Glutamatergic neuron (in vitro differentiated cells): ENCODE data around the gene LAMA2. TPM values are rescaled to one million over a fixed set of nuclear protein-coding genes. Genes with fewer than 3 reads are reported as not detected.

ENCODE experiments used
- DNase-seq: peaks from one replicate; pipeline ENCODE4 v3.0.0; 2022
- H3K27ac Mint-ChIP-seq: one replicate; pipeline ENCODE4 v1.8.0; 2020; ENCODE audit warnings: mild to moderate bottlenecking, mixed read lengths, inconsistent platforms; ENCODE audit not compliant: unreplicated experiment
- H3K27me3 Mint-ChIP-seq: one replicate; pipeline ENCODE4 v1.8.0; 2020; ENCODE audit warnings: mild to moderate bottlenecking, moderate library complexity, mixed read lengths, inconsistent platforms; ENCODE audit not compliant: unreplicated experiment
- H3K36me3 Mint-ChIP-seq: one replicate; pipeline ENCODE4 v1.8.0; 2020; ENCODE audit warnings: mild to moderate bottlenecking, mixed read lengths, inconsistent platforms; ENCODE audit not compliant: unreplicated experiment
- H3K4me1 Mint-ChIP-seq: one replicate; pipeline ENCODE4 v1.8.0; 2020; ENCODE audit warnings: mild to moderate bottlenecking, low read depth, mixed read lengths, inconsistent platforms; ENCODE audit not compliant: unreplicated experiment
- H3K4me3 Mint-ChIP-seq: one replicate; pipeline ENCODE4 v1.8.0; 2020; ENCODE audit warnings: mild to moderate bottlenecking, mixed read lengths, inconsistent platforms; ENCODE audit not compliant: unreplicated experiment
- H3K9me3 Mint-ChIP-seq: one replicate; pipeline ENCODE4 v1.8.0; 2020; ENCODE audit warnings: mild to moderate bottlenecking, moderate library complexity, mixed read lengths, inconsistent platforms; ENCODE audit not compliant: unreplicated experiment
- CTCF ChIP-seq: fragments of 200-600 bp; sonication (generic); IDR thresholded peaks from one replicate; pipeline ENCODE4 v1.5.0; 2021; ENCODE audit not compliant: partially characterized antibody, unreplicated experiment
- total RNA-seq: library from RNA; stranded (reverse); fragmentation: NEBNext Ultra II Directional; extraction: Animal tissue kit (Norgen Biotek cat#: 25700); gene quantifications from one replicate; pipeline ENCODE4 v1.2.1, GENCODE V29; 2021; ENCODE audit not compliant: unreplicated experiment

Gene LAMA2
- total RNA-seq, 1 donor from 2014 or later: 2.4 TPM

GRCh38 chr6:129519750-129520149 is 636.8 kb downstream of the LAMA2 start:
- Mint-ChIP-seq H3K9me3 (no peaks in the 10 kb centered on the region), H3K4me3 (no peak overlapping the region), H3K36me3 (no peaks in the 10 kb centered on the region), H3K27ac (no peak overlapping the region), H3K4me1 (no peaks in the 10 kb centered on the region), H3K27me3 (no peaks in the 10 kb centered on the region)
- no peak for TF ChIP-seq CTCF
- no peak for DNase-seq

- Mint-ChIP-seq H3K27ac (no peak overlapping the region), H3K36me3 (no peaks in the 10 kb centered on the region), H3K4me3 (no peak overlapping the region), H3K27me3 (no peaks in the 10 kb centered on the region), H3K9me3 (no peaks in the 10 kb centered on the region), H3K4me1 (no peaks in the 10 kb centered on the region)
- TF ChIP-seq CTCF: no peak
- no peak for DNase-seq
These were observed 639.0 kb downstream of the LAMA2 start for GRCh38 chr6:129521946-129522345.

- Mint-ChIP-seq H3K4me3 (no peak overlapping the region), H3K27ac (no peak overlapping the region), H3K27me3 (no peaks in the 10 kb centered on the region), H3K4me1 (no peaks in the 10 kb centered on the region), H3K9me3 (no peaks in the 10 kb centered on the region), H3K36me3 (no peaks in the 10 kb centered on the region)
- DNase-seq: no peak
- no peak for TF ChIP-seq CTCF
These were observed 640.9 kb downstream of the LAMA2 start for GRCh38 chr6:129523816-129524215.

- Mint-ChIP-seq H3K4me3 (no peak overlapping the region), H3K9me3 (no peaks in the 10 kb centered on the region), H3K4me1 (no peaks in the 10 kb centered on the region), H3K27me3 (no peaks in the 10 kb centered on the region), H3K36me3 (no peaks in the 10 kb centered on the region), H3K27ac (no peak overlapping the region)
- DNase-seq: no peak
- no peak for TF ChIP-seq CTCF
These were observed 642.1 kb downstream of the LAMA2 start for GRCh38 chr6:129525055-129525454.

- H3K4me3 Mint-ChIP-seq: no peak overlapping the region
- no peak for TF ChIP-seq CTCF
- no peak overlapping the region for H3K27ac Mint-ChIP-seq
- no peak for DNase-seq
- H3K9me3 Mint-ChIP-seq: no peaks in the 10 kb centered on the region
- no peaks in the 10 kb centered on the region for H3K27me3 Mint-ChIP-seq
- peaks cover 10% of the 10 kb centered on the region for H3K36me3 Mint-ChIP-seq
- peaks cover 18% of the 10 kb centered on the region for H3K4me1 Mint-ChIP-seq
These were observed 652.0 kb downstream of the LAMA2 start for GRCh38 chr6:129534926-129535325.
